GM18951 (cell line): ENCODE data around the gene PODN.

Source experiments
- POLR2A ChIP-seq: IDR thresholded peaks from 4 replicates; pipeline ENCODE4 v1.6.1; 2011; ENCODE audit warnings: mild to moderate bottlenecking; ENCODE audit not compliant: insufficient read length, insufficient read depth; ENCODE audit errors: extremely low read depth
- in situ Hi-C: fragments of 300-500 bp; cut with MboI; formaldehyde crosslinking; loops from one replicate; pipeline ENCODE4 v1.12.0; 2022; ENCODE audit warnings: low sequenced_read_pairs, mixed read lengths, inconsistent platforms; ENCODE audit not compliant: unreplicated experiment

The PODN gene

GRCh38 chr1:53122961-53123413 is 61.0 kb downstream of the PODN start:
- in situ Hi-C loops: no loop called here
- TF ChIP-seq POLR2A: no peak

GRCh38 chr1:53123453-53124140 is 61.6 kb downstream of the PODN start:
- TF ChIP-seq POLR2A: no peak
- in situ Hi-C loops: no loop called here

- no peak for TF ChIP-seq POLR2A
- in situ Hi-C loops: no loop called here
These were observed 63.1 kb downstream of the PODN start for GRCh38 chr1:53125122-53125521.

- in situ Hi-C loops: no loop called here
- no peak for TF ChIP-seq POLR2A
These were observed 63.8 kb downstream of the PODN start for GRCh38 chr1:53125623-53126360.

- TF ChIP-seq POLR2A: no peak
- in situ Hi-C loops: no loop called here
These were observed 64.5 kb downstream of the PODN start for GRCh38 chr1:53126495-53126894.

DNA sequence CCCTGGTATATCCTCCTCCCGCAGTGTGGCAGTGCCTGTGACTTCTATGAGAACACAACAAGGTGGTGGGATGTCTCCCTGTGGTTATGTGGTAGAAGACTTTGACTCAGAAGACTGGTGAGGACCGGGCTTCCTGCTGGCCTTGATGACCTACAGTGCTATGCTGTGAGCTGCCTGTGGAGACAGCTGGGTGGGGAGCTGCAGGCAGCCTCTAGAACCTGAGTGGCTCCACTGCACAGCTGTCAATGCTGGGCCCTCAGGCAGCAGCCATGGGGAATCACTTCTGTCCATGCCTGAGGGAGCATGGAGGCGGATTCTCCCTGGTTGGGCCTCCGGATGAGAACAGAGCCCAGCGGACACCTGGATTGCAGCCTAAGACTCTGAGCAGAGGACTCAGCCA is 65.5 kb downstream of the PODN start:
- no peak for TF ChIP-seq POLR2A
- in situ Hi-C loops: no loop called here

DNA sequence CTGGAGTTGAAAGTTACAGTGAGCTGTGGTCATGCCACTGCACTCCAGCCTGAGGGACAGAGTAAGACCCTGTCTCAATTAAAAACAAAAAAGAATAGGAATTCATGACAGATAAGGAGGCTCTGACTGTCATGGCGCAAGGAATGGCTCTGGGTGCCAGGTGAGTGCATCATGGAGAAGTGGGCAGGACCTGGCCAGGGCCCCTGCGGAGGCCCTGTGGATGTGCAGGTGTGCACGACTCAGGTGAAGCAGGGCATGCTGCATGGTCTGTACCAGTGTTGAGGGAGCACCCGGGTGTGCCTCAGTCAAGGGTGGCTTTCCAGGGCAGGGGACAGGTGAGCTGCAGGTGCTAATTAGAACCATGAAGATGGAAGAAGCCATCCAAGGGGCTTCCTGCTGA is 66.4 kb downstream of the PODN start:
- in situ Hi-C loops: no loop called here
- no peak for TF ChIP-seq POLR2A

GRCh38 chr1:53129891-53130597 is 68.0 kb downstream of the PODN start:
- in situ Hi-C loops: no loop called here
- no peak for TF ChIP-seq POLR2A

DNA sequence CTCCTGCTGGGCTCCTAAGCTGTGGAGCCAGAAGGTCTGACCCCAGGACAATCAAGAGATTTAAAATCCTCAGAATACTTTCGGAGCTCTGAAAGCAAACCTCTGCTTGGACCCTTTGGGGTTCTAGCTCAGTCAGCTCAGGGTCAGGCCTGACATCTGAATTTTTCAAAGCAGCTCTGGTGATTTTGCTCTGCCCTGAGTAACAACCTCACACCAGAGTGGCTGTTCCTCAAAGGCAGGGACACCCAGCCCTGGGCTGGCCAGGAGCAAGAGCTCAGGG is 68.5 kb downstream of the PODN start:
- in situ Hi-C loops: no loop called here
- TF ChIP-seq POLR2A: no peak

- TF ChIP-seq POLR2A: no peak
- in situ Hi-C loops: no loop called here
These were observed 69.0 kb downstream of the PODN start for GRCh38 chr1:53130878-53131589.

- TF ChIP-seq POLR2A: no peak
- in situ Hi-C loops: no loop called here
These were observed 69.6 kb downstream of the PODN start for GRCh38 chr1:53131590-53131938.

DNA sequence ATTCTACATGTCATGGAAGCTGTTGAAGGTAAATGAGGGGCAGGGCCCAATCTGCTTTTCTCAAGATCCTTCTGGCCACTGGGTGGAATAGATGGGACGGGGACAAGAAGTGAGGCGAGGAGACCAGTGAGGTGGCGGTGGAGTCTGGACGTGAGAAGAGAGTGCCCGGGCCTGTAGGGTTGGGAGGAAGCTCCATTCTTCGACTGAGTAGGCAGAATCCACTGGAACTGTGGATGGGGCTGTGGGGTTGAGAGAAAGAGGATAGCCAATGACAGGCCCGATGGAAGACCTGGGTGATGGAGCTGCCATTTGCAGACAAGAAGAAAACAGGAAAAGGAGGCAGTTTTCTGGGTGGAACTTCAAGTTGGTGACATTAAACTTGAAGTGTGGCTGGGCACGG is 70.2 kb downstream of the PODN start:
- no peak for TF ChIP-seq POLR2A
- in situ Hi-C loops: no loop called here

GRCh38 chr1:53133261-53134041 is 71.4 kb downstream of the PODN start:
- in situ Hi-C loops: no loop called here
- no peak for TF ChIP-seq POLR2A
